ENCODE data around the gene MAGI2. TPM values are rescaled to one million over a fixed set of nuclear protein-coding genes. Genes with fewer than 3 reads are reported as not detected.

Gene MAGI2
- total RNA-seq, 2 donors from 2014 or later, result 18.3 to 31.8 TPM

DNA sequence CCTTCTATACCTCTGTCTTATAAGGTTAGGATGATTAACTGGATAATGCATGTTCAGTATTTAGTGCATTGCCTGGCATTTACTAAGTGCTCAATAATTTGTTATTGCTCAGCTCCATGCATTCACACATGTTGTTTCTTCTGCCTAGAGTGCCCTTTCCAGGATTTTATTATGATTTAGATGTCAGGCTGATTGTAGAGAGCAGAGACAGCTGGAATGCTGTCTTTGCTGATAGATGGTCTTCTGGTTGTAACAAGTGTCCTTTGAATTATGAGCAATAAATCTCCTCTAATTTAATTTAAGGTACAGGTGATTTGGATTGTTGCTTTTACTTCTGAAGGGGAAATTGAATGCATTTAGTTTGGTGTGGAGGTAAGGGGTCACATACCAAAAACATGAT, 548.0 kb downstream of the MAGI2 start:
- no peak for ATAC-seq (ENCODE audit: insufficient number of reproducible peaks, low FRiP score, low read depth)
- no peaks in the 10 kb centered on the region for H3K36me3 ChIP-seq
- no peaks in the 10 kb centered on the region for H3K9me3 ChIP-seq
- H3K27ac ChIP-seq, result no peak overlapping the region
- DNase-seq (ENCODE audit: low spot score), result no peak
- H3K27me3 ChIP-seq (replicated peaks; ENCODE audit: insufficient read depth), result no peaks in the 10 kb centered on the region
- no peak overlapping the region for H3K4me3 ChIP-seq
- no peaks in the 10 kb centered on the region for H3K4me1 ChIP-seq (ENCODE audit: control insufficient read depth in 1 of 2, low read depth in 2 of 2)
- TF ChIP-seq, protein P1, sequence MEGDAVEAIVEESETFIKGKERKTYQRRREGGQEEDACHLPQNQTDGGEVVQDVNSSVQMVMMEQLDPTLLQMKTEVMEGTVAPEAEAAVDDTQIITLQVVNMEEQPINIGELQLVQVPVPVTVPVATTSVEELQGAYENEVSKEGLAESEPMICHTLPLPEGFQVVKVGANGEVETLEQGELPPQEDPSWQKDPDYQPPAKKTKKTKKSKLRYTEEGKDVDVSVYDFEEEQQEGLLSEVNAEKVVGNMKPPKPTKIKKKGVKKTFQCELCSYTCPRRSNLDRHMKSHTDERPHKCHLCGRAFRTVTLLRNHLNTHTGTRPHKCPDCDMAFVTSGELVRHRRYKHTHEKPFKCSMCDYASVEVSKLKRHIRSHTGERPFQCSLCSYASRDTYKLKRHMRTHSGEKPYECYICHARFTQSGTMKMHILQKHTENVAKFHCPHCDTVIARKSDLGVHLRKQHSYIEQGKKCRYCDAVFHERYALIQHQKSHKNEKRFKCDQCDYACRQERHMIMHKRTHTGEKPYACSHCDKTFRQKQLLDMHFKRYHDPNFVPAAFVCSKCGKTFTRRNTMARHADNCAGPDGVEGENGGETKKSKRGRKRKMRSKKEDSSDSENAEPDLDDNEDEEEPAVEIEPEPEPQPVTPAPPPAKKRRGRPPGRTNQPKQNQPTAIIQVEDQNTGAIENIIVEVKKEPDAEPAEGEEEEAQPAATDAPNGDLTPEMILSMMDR (IDR thresholded peaks at IDR 0.05), result no peak

DNA sequence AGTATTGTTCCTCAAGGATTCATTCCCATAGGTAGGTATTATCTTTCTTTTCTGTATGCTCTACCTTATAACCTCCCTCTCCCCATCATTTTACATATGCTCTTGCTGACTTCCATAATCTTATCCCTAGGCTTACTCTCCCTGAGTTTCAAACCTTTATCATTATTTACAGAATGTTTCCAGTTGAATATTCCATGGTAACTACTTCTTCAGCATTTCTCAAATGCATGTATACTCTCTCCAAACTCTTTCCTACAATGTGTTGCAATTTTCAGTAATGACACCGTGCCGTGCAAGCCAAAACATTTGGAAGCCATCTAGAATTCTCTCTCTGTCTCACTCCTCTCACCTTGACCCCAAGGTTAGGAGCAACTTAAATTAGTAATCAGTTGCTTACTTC, 548.5 kb downstream of the MAGI2 start:
- no peaks in the 10 kb centered on the region for H3K4me1 ChIP-seq (ENCODE audit: control insufficient read depth in 1 of 2, low read depth in 2 of 2)
- ATAC-seq (ENCODE audit: insufficient number of reproducible peaks, low FRiP score, low read depth) (no peak), DNase-seq (ENCODE audit: low spot score) (no peak)
- H3K27me3 ChIP-seq (replicated peaks; ENCODE audit: insufficient read depth), result no peaks in the 10 kb centered on the region
- no peaks in the 10 kb centered on the region for H3K36me3 ChIP-seq
- TF ChIP-seq, protein P1 (IDR thresholded peaks at IDR 0.05), result no peak
- H3K27ac ChIP-seq, result no peak overlapping the region
- no peak overlapping the region for H3K4me3 ChIP-seq
- H3K9me3 ChIP-seq, result no peaks in the 10 kb centered on the region

DNA sequence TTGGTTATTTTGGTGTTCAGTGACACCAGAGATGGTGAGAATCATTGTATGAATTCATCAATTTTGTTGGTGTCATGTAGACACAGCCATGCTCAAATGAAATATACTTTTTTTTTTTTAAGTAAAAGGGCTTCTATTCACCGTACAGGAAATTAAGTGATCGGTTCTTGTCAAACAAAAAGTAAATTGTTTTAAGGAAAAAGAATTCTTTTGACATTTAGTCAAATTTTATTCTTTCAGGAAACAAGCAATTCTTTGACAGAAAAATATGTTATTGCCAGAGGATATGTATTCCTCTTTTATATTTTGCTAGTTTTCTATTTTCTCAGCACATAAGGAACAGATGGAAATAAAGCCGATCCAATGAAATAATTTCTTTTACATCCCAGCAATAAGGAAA, 551.9 kb downstream of the MAGI2 start:
- no peak for ATAC-seq (ENCODE audit: insufficient number of reproducible peaks, low FRiP score, low read depth)

DNA sequence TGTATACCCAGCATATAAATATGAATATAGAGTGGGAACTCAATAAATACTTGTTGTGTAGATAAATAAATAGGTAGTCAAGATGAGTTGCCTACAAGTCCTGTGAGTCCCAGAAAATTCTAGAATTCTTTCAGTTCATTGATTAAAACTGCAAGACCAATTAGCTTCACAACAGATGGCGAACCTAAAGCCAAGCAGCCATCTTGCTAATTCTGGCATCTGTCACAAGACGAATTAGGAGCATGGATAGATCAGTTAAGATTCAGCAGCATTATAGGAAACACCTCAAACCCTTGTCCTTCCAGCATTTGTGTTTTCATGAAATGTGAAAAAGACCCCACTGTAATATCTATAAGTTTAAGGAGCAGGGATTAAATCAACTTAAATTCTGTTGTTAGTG, 552.7 kb downstream of the MAGI2 start:
- Histone ChIP-seq H3K4me3 (no peak overlapping the region), H3K27ac (no peak overlapping the region), H3K36me3 (no peaks in the 10 kb centered on the region), H3K9me3 (no peaks in the 10 kb centered on the region), H3K4me1 (ENCODE audit: control insufficient read depth in 1 of 2, low read depth in 2 of 2) (no peaks in the 10 kb centered on the region), H3K27me3 (replicated peaks; ENCODE audit: insufficient read depth) (no peaks in the 10 kb centered on the region)
- DNase-seq (ENCODE audit: low spot score) (no peak), ATAC-seq (ENCODE audit: insufficient number of reproducible peaks, low FRiP score, low read depth) (no peak)
- TF ChIP-seq, protein P1 (IDR thresholded peaks at IDR 0.05), result no peak

More for the DNA sequence above, 551.9 kb downstream of the MAGI2 start:
- H3K4me1 ChIP-seq (ENCODE audit: control insufficient read depth in 1 of 2, low read depth in 2 of 2), result no peaks in the 10 kb centered on the region
- no peak overlapping the region for H3K27ac ChIP-seq
- DNase-seq (ENCODE audit: low spot score), result no peak
- no peak overlapping the region for H3K4me3 ChIP-seq
- no peaks in the 10 kb centered on the region for H3K9me3 ChIP-seq
- no peaks in the 10 kb centered on the region for H3K27me3 ChIP-seq (replicated peaks; ENCODE audit: insufficient read depth)
- no peaks in the 10 kb centered on the region for H3K36me3 ChIP-seq
- TF ChIP-seq, protein P1 (IDR thresholded peaks at IDR 0.05), result no peak

DNA sequence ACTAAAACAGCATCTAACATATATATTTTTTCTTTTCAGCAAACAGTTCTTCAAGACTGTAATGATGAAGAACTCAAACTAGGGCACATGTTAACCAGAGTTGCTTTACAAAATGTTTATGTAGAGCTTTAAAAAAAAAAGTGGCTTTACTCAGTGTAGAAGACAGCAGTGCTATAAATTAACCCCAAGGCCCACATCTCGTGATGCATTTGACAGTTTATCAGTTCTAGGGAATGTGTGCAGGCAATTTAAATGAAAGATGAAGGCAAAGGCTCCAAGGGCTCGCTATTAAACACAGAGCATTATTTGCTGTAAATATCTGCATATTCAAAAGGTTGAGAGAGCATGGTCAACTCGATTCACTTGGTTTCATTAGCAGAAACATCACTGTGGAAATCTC, 558.1 kb downstream of the MAGI2 start:
- Histone ChIP-seq H3K9me3 (no peaks in the 10 kb centered on the region), H3K4me1 (ENCODE audit: control insufficient read depth in 1 of 2, low read depth in 2 of 2) (no peaks in the 10 kb centered on the region), H3K27ac (no peak overlapping the region), H3K36me3 (no peaks in the 10 kb centered on the region), H3K4me3 (no peak overlapping the region), H3K27me3 (replicated peaks; ENCODE audit: insufficient read depth) (no peaks in the 10 kb centered on the region)
- TF ChIP-seq, protein P1 (IDR thresholded peaks at IDR 0.05), result no peak
- ATAC-seq (ENCODE audit: insufficient number of reproducible peaks, low FRiP score, low read depth) (no peak), DNase-seq (ENCODE audit: low spot score) (no peak)
